Naive thymus-derived CD8-positive, alpha-beta T cell (primary cell): ENCODE data around the gene MINK1. TPM values are rescaled to one million over a fixed set of nuclear protein-coding genes. Genes with fewer than 3 reads are reported as not detected.
"Not testable (repeated sequence)": the region's sequence is repeated elsewhere in the genome, so short reads cannot be mapped to it uniquely, and the experiment has no call there.

Experiments used
- ATAC-seq, 2 donors: fragments of 150-1000 bp; cut with Tn5 transposase in 1 of 2; sonication (Bioruptor Pico), chemical (Tn5 transposase) in 1 of 2; 1 replicate in 1 of 2; 2 replicates in 1 of 2; pipeline ENCODE4 v1.10.0; 2021; ENCODE audit warnings: mild to moderate bottlenecking in 2 of 2, moderate library complexity in 2 of 2
- POLR2A ChIA-PET: fragments of 350-600 bp; sonication (Branson Sonifier 250); formaldehyde crosslinking; loops from one replicate; lab custom pipeline; 2021; ENCODE audit warnings: antibody characterized with exemption; lab: Charles Lee
- DNase-seq, 10 donors: peaks; one replicate each; pipeline versions ENCODE4 v3.0.0 to v3.0.0-alpha.2; 2020 to 2022
- H3K27ac Mint-ChIP-seq, 10 donors: one replicate each; pipeline ENCODE4 v1.8.0; 2020 to 2022; ENCODE audit warnings: mild to moderate bottlenecking in 10 of 10, mixed read lengths in 10 of 10, moderate library complexity in 4 of 10, inconsistent platforms in 1 of 10
- H3K27me3 Mint-ChIP-seq, 5 donors: one replicate each; pipeline ENCODE4 v1.8.0; 2021 to 2022; ENCODE audit warnings: mixed read lengths in 5 of 5
- H3K36me3 Mint-ChIP-seq, 3 donors: one replicate each; pipeline ENCODE4 v1.8.0; 2020 to 2022; ENCODE audit warnings: mixed read lengths in 3 of 3, mild to moderate bottlenecking in 2 of 3, inconsistent platforms in 1 of 3
- H3K4me1 Mint-ChIP-seq, 4 donors: one replicate each; pipeline ENCODE4 v1.8.0; 2021 to 2022; ENCODE audit warnings: mixed read lengths in 4 of 4
- H3K4me3 Mint-ChIP-seq, 10 donors: one replicate each; pipeline ENCODE4 v1.8.0; 2020 to 2022; ENCODE audit warnings: mild to moderate bottlenecking in 10 of 10, mixed read lengths in 10 of 10, moderate library complexity in 6 of 10, inconsistent platforms in 1 of 10
- H3K9me3 Mint-ChIP-seq, 9 donors: one replicate each; pipeline ENCODE4 v1.8.0; 2020 to 2022; ENCODE audit warnings: mixed read lengths in 9 of 9, mild to moderate bottlenecking in 3 of 9, inconsistent platforms in 1 of 9, moderate library complexity in 1 of 9
- polyA plus RNA-seq, 3 donors: library from polyadenylated mRNA; unstranded; fragments of 300-500 nt; fragmentation: Illumina TruSeq; gene quantifications; one replicate each; pipeline ENCODE4 v1.2.3, GENCODE V29; 2021
- total RNA-seq, 8 experiments: library from RNA in 2 of 8; stranded (reverse) in 2 of 8; gene quantifications; one replicate each; pipeline ENCODE4 v1.2.3 and lab custom pipeline; 2021 to 2026

The MINK1 gene
- total and polyA plus RNA-seq, 5 experiments from 2014 or later, result 4.1 to 117 (median 12.9) TPM

DNA sequence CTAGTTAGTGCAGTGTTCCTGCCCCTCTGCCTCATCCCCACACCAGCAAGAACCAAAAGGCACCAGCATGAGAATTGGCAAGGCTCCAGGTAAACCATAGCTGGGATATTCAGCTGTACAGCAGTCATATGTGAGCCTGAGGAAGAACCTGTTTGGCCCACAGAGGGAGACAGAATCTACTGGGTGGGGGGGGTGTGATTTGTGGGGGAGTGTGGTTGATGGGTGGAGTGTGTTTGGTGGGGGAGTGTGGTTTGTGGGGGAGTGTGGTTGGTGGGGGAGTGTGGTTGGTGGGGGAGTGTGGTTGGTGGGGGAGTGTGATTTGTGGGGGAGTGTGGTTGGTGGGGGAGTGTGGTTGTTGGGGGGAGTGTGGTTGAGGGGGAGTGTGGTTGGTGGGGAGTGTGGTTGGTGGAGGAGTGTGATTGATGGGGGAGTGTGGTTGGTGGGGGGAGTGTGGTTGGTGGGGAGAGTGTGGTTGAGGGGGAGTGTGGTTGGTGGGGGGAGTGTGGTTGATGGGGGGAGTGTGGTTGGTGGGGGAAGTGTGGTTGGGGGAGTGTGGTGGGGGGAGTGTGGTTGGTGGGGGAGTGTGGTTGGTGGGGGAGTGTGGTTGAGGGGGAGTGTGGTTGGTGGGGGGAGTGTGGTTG is 19.5 kb downstream of the MINK1 start:
- POLR2A ChIA-PET, result no interaction called here
- peak in 7 of 10 donors; percentile 15 to 48 (median 40) for DNase-seq
- H3K27me3 Mint-ChIP-seq, result no peaks in the 10 kb centered on the region
- peaks cover 4 to 14% (median 10%) of the 10 kb centered on the region in 3 donors for H3K36me3 Mint-ChIP-seq
- ATAC-seq, result peak; percentile 66 to 75
- H3K9me3 Mint-ChIP-seq, result peaks cover 0 to 8% (median 0%) of the 10 kb centered on the region in 9 donors
- peak overlapping the region in 8 of 10 donors; percentile 7 to 94 (median 59) for H3K27ac Mint-ChIP-seq
- peaks cover 33 to 65% (median 38%) of the 10 kb centered on the region in 4 donors for H3K4me1 Mint-ChIP-seq
- peak overlapping the region in 5 of 10 donors; percentile 0 to 55 (median 5) for H3K4me3 Mint-ChIP-seq

DNA sequence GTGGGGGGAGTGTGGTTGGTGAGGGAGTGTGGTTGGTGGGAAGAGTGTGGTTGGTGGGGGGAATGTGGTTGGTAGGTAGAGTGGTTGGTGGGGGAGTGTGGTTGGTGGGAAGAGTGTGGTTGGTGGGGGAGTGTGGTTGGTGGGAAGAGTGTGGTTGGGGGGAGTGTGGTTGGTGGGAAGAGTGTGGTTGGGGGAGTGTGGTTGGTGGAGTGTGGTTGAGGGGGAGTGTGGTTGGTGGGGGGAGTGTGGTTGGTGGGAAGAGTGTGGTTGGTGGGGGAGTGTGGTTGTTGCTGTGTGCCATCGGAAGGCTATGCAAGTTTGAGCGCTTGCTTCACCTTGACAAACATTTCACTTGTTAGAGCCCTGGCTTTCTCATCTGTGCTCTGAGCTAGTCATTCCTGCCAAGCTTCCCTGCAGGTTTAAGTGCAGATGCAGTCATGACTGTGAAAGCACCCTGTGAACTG is 20.1 kb downstream of the MINK1 start:
- peak in 7 of 10 donors; percentile 11 to 65 (median 29) for DNase-seq
- Mint-ChIP-seq H3K9me3 (peaks cover 0 to 8% (median 0%) of the 10 kb centered on the region in 9 donors), H3K36me3 (peaks cover 4 to 15% (median 10%) of the 10 kb centered on the region in 3 donors), H3K4me3 (peak overlapping the region in 4 of 10 donors; percentile 17 to 55 (median 25)), H3K27me3 (no peaks in the 10 kb centered on the region), H3K27ac (peak overlapping the region in 6 of 10 donors; percentile 7 to 94 (median 38)), H3K4me1 (peaks cover 33 to 66% (median 38%) of the 10 kb centered on the region in 4 donors)
- POLR2A ChIA-PET, result no interaction called here
- ATAC-seq, result peak; percentile 53 to 65

- no peak for DNase-seq
- Mint-ChIP-seq H3K4me1 (peaks cover 33 to 66% (median 39%) of the 10 kb centered on the region in 4 donors), H3K36me3 (peaks cover 4 to 18% (median 12%) of the 10 kb centered on the region in 3 donors), H3K27me3 (no peaks in the 10 kb centered on the region), H3K27ac (peak overlapping the region in 4 of 10 donors; percentile 53 to 94 (median 56)), H3K4me3 (peak overlapping the region in 2 of 10 donors; percentile 10 to 22), H3K9me3 (peaks cover 0 to 8% (median 0%) of the 10 kb centered on the region in 9 donors)
- ATAC-seq, result no peak
- POLR2A ChIA-PET, result no interaction called here
Observed at GRCh38 chr17:4854111-4854681, 21.1 kb downstream of the MINK1 start.

DNA sequence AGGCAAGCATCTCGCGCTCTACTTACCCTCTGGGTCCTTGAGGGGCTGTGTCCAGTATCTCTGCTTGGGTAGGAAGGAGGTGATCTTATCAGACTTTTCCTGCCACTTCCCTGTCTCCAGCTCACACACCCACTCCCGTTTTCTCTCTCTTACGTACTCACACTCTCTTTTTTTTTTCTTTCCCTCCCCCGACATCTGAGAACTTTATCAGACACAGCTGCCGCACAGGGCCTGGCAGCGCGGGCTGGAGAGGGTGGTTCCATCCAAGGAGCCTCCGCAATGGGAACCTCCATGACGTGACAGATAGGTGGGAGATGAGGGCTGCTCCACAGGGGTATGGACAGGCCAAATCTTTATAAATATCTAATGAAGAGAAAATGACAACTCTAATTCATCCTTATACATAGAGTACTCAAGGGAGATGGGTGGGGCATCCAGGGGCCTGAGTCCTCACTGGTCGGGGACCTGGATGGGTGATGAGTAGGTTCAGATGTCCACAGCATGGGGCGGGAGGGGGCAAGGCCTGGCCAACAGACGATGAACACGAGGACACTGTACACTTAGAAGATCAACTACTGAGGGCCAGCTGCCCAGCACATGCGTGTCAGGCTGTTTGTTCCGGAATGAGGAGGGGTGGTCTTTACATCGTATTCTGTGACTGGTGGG is 23.3 kb downstream of the MINK1 start:
- DNase-seq (no peak), ATAC-seq (no peak)
- no peak overlapping the region for H3K4me3 Mint-ChIP-seq
- peaks cover 0 to 8% (median 0%) of the 10 kb centered on the region in 9 donors for H3K9me3 Mint-ChIP-seq
- no peaks in the 10 kb centered on the region for H3K27me3 Mint-ChIP-seq
- POLR2A ChIA-PET, result no interaction called here
- peaks cover 8 to 21% (median 19%) of the 10 kb centered on the region in 3 donors for H3K36me3 Mint-ChIP-seq
- peak overlapping the region in 3 of 10 donors; percentile 32 to 53 (median 41) for H3K27ac Mint-ChIP-seq
- H3K4me1 Mint-ChIP-seq, result peaks cover 18 to 52% (median 26%) of the 10 kb centered on the region in 4 donors

DNA sequence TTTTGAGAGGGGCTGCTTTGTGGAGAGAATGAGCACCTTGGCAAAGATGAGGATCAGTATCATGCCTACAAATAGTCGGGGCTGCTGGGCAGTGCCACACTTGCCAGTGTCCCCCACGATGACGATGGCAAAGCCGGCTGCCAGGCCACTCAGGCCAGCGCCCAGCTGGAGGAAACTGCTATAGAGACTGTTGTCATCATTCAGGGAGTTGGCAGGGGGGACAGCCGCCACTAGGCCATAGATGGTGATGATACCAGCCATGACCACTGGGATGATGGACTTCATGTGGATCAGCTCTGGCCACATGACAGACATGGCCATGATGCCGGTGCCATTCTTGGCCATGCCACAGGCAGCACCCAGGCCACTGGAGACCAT is 23.8 kb downstream of the MINK1 start:
- Mint-ChIP-seq H3K36me3 (peaks cover 8 to 21% (median 19%) of the 10 kb centered on the region in 3 donors), H3K9me3 (peaks cover 0 to 7% (median 0%) of the 10 kb centered on the region in 9 donors), H3K27me3 (no peaks in the 10 kb centered on the region), H3K4me3 (peak overlapping the region in 1 of 10 donors; percentile 41), H3K4me1 (peaks cover 16 to 47% (median 25%) of the 10 kb centered on the region in 4 donors), H3K27ac (peak overlapping the region in 1 of 10 donors; percentile 32)
- ATAC-seq (no peak), DNase-seq (no peak)
- POLR2A ChIA-PET, result no interaction called here

- H3K9me3 Mint-ChIP-seq, DNase-seq, ATAC-seq, POLR2A ChIA-PET, H3K27me3 Mint-ChIP-seq: not testable (repeated sequence)
- H3K36me3 Mint-ChIP-seq, result peaks cover 8 to 21% (median 19%) of the 10 kb centered on the region in 3 donors
- peak overlapping the region in 1 of 10 donors; percentile 41 for H3K4me3 Mint-ChIP-seq
- peaks cover 13 to 43% (median 21%) of the 10 kb centered on the region in 4 donors for H3K4me1 Mint-ChIP-seq
- peak overlapping the region in 1 of 10 donors; percentile 42 for H3K27ac Mint-ChIP-seq
Observed at GRCh38 chr17:4857347-4857746, 24.2 kb downstream of the MINK1 start.

- Mint-ChIP-seq H3K4me1 (peaks cover 12 to 41% (median 19%) of the 10 kb centered on the region in 4 donors), H3K27me3 (no peaks in the 10 kb centered on the region), H3K36me3 (peaks cover 8 to 21% (median 19%) of the 10 kb centered on the region in 3 donors), H3K4me3 (no peak overlapping the region), H3K27ac (no peak overlapping the region), H3K9me3 (no peaks in the 10 kb centered on the region)
- ATAC-seq (no peak), DNase-seq (no peak)
- POLR2A ChIA-PET, result interaction anchor here (0.6 to 0.7 kb wide), 3 partner anchors 160 to 668 kb away, joined by 3 to 5 read pairs (median 3); no protein-coding TSS in a partner anchor
Observed at GRCh38 chr17:4858068-4858881, 25.1 kb downstream of the MINK1 start.

DNA sequence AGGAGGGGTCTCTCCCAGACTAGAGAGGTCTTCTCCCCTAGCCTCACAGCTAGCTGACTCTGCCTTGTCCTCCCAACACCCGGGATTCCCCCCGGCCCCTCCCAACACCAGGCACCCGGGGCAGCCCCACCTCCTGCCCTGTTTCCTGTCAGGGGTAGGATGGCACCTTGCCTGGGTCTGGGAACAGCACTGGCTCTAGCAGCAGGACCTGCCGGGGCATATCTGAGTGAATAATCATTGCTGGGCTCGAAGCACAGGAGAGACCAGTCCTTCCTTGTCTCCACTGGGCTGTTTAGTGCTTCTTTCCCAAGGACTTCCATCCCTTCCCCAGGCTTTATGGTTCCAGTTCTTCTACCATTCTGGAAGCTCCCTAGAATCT is 25.7 kb downstream of the MINK1 start:
- Mint-ChIP-seq H3K4me3 (no peak overlapping the region), H3K27ac (no peak overlapping the region), H3K4me1 (peaks cover 12 to 35% (median 16%) of the 10 kb centered on the region in 4 donors), H3K9me3 (no peaks in the 10 kb centered on the region), H3K27me3 (no peaks in the 10 kb centered on the region), H3K36me3 (peaks cover 8 to 21% (median 19%) of the 10 kb centered on the region in 3 donors)
- DNase-seq (no peak), ATAC-seq (no peak)
- POLR2A ChIA-PET, result interaction anchor here (0.7 kb wide), 1 partner anchor 195 kb away, joined by 5 read pairs; no protein-coding TSS in a partner anchor

DNA sequence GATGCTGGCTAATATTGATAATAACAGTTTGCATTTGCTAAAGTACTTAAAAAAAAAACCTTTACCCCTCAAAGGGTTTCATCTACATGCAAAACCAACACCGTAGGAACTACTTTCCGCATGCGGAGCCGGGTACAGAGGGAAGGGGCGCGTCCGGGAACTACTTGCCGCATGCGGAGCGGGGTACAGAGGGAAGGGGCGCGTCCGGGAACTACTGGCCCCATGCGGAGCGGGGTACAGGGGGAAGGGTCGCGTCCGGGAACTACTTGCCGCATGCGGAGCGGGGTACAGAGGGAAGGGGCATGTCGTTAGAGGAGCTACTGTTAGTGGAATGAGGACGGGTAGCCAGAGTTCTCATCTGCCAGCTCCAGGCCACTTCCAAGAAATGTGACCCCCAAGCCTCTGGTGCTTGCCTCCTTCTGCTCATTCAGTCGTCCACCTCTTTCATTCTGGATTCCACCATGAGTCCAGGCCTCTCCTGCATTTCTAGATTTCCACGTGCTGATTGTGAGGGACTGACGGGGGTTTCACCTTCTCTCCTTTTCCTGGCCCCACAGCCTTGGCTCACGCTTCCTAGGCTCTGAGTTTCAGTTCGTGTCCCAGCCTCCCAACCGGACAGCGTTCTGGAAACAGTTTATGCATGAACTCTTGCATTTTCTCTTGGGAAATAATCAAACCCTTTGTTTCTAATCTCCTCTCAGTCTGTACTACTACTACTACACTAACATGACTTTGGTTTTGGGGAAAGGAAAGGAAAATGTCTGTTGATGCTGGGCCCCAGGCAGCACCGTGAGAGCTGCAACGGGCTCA is 26.9 kb downstream of the MINK1 start:
- H3K4me1 Mint-ChIP-seq, result peaks cover 8 to 25% (median 10%) of the 10 kb centered on the region in 4 donors
- no peaks in the 10 kb centered on the region for H3K27me3 Mint-ChIP-seq
- POLR2A ChIA-PET, result no interaction called here
- H3K4me3 Mint-ChIP-seq, result no peak overlapping the region
- no peaks in the 10 kb centered on the region for H3K9me3 Mint-ChIP-seq
- DNase-seq (no peak), ATAC-seq (no peak)
- no peak overlapping the region for H3K27ac Mint-ChIP-seq
- H3K36me3 Mint-ChIP-seq, result peaks cover 4 to 21% (median 17%) of the 10 kb centered on the region in 3 donors

- DNase-seq (no peak), ATAC-seq (no peak)
- H3K4me1 Mint-ChIP-seq, result peaks cover 8 to 25% (median 10%) of the 10 kb centered on the region in 4 donors
- POLR2A ChIA-PET, result no interaction called here
- no peak overlapping the region for H3K4me3 Mint-ChIP-seq
- H3K9me3 Mint-ChIP-seq, result no peaks in the 10 kb centered on the region
- no peak overlapping the region for H3K27ac Mint-ChIP-seq
- peaks cover 4 to 22% (median 17%) of the 10 kb centered on the region in 3 donors for H3K36me3 Mint-ChIP-seq
- H3K27me3 Mint-ChIP-seq, result no peaks in the 10 kb centered on the region
Observed at GRCh38 chr17:4860651-4861050, 27.5 kb downstream of the MINK1 start.

- no peak overlapping the region for H3K4me3 Mint-ChIP-seq
- no peak overlapping the region for H3K27ac Mint-ChIP-seq
- H3K36me3 Mint-ChIP-seq, result peaks cover 4 to 24% (median 17%) of the 10 kb centered on the region in 3 donors
- H3K27me3 Mint-ChIP-seq, result no peaks in the 10 kb centered on the region
- peaks cover 9 to 23% (median 11%) of the 10 kb centered on the region in 4 donors for H3K4me1 Mint-ChIP-seq
- ATAC-seq, result no peak
- POLR2A ChIA-PET, result no interaction called here
- H3K9me3 Mint-ChIP-seq, result no peaks in the 10 kb centered on the region
- DNase-seq, result no peak
Observed at GRCh38 chr17:4861052-4861451, 27.9 kb downstream of the MINK1 start.
